HG02678 (cell line): ENCODE data around the gene ZNF560.

Experiments used
- ATAC-seq: cut with Tn5 transposase; IDR thresholded peaks from one replicate; pipeline ENCODE4 v1.9.1; 2021; ENCODE audit warnings: mild to moderate bottlenecking, moderate library complexity; ENCODE audit not compliant: unreplicated experiment

ZNF560 gene

DNA sequence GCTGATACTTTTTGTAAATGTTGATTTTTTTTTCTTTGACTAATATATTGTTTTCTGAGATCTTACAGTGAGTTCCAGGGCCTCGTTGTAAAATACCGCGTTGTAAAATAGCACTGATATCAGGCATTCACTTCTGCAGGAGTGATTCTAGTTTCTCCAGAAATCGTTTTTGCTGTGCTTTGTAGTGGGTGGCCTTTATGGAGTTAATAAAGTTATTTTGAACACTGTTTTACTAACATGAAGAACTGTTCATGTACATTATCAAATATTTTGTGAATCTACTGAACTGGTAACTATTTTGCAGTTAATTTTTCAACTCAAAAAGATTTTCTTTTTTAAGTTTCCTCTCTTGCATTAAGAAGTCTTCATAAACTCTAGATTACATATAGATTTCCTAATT, 62.1 kb downstream of the ZNF560 start:
- no peak for ATAC-seq

GRCh38 chr19:9435279-9436268, 62.8 kb downstream of the ZNF560 start, which contains the start of gene ZNF266:
ZNF266 (minus strand) TSS chr19:9435573; CDS start chr19:9420089, 15,484 bp downstream.
- ATAC-seq, result peak; percentile 92

DNA sequence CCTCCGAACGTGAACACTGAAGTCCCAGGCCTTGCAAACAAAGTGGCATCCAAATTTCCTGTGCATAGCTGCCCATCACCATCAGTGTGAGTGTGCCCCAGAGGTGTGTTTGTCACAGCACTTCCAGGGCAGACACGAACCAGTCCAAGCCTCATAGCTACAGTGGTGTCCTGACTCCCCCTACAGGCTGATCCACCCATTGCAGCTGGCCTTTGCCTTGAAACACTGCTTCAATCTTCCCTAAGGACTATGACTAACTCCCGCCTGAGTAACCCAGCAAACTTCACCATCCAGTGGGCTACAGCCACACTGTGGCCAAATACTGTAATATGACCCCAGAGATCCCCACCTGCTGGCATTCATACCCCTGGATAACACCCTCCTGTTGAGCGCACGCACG, 66.9 kb downstream of the ZNF560 start:
- ATAC-seq, result no peak

DNA sequence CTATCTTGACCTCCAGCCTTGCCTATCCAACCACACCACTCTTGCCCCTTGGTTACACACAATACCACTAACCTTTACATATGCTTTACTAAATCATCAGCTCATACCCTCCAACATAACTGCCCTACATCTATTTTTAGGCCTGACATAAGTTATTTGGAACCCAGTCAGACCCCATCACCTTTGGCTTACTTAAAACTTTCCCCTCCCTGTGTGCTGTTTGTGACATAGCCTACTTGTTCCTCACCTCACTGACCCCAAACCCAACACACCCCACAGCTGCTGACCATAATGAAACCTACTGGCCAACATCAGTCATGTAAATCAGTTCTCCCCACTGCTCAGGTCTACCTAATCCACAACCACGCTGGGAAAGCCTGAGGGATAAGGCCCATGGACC, 68.0 kb downstream of the ZNF560 start:
- no peak for ATAC-seq

- ATAC-seq, result no peak
These were observed 70.5 kb downstream of the ZNF560 start for GRCh38 chr19:9427941-9428340.
